COLO668 (cell line): ENCODE measurements around the gene ZNF497.
"Not testable (repeated sequence)": the region's sequence is repeated elsewhere in the genome, so short reads cannot be mapped to it uniquely, and the experiment has no call there.

Experiments used
- DNase-seq: peaks from one replicate; lab custom pipeline; 2025; ENCODE audit not compliant: unreplicated experiment; lab: John Stamatoyannopoulos, UW

The ZNF497 gene

DNA sequence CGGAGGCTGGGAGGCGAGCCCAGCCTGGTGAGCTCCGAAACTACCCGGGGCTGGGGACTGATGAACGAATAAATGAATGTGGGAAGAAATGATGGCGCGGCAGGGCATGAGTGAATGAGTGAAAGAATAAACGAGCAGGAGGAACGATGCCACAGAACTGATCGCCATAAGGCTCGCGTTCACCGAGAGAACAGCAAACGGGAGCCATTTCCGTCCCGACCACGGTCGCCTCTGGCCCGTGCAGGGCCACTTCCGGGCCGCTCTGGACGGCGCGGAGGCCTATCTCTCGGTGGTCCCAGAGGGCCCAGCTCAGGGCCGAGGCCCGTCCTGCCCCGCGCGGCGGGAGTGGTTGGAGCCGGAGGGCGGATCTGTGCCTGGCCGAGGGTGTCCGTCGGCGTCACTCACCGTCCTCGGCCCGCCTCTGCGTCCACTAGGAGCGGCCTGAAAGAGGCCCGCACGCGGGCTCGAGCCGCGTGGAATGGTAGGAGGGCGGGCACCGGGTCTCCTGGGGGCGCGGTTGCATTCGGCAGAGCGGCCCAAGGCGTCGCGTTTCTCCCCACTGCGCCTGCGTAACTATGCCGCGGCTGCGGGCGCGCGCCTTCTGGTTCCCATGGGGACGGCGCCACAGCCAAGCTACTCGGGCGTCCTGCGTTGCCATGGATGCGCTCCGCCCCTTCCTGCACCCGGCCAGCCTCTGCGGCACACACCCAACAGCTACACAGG is at the start of gene ZNF497:
ZNF497 (minus strand) TSS at position 480 of the 723 bp plus-strand sequence. CDS start 5,116 bp downstream, outside the sequence.
- DNase-seq: peak; percentile 97

DNA sequence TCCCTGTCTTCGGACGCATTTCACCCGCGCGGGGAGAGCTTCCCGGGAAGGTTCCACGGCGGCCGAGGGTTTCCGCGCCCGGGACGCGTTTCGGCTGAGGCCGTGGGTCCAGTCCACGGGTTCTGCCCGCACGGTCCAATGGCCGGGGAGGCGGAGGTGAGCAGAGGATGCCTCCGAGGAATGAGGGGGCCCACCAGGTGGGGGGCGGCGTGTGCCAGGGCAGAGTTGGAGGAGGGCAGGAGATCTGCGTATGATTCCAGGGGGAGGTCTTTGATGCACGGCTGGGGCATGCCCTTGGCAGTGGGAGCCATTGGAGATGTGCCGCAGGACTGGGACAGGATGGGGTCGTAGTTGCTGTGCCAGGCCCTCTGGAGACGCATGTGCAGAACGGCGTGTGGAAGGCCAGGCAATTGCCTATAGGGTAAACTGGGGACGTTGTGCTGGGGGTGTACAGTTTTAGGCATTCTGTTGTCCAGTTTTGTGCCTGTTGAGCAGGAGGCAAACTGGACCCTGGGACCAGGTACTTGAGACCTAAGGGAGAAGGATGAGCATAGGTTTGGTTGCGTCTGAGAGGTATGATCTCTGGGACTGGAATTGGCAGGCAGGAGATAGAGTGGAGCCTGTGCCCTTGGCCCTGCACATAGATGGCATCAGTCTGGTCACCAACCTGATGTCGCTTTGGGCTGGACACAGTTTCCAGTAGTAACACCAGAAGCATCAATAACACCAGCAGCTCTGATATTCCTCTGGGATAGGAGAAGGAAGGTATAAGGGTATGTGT is 46.6 kb upstream of the ZNF497 start:
- peak; percentile 36 for DNase-seq

DNA sequence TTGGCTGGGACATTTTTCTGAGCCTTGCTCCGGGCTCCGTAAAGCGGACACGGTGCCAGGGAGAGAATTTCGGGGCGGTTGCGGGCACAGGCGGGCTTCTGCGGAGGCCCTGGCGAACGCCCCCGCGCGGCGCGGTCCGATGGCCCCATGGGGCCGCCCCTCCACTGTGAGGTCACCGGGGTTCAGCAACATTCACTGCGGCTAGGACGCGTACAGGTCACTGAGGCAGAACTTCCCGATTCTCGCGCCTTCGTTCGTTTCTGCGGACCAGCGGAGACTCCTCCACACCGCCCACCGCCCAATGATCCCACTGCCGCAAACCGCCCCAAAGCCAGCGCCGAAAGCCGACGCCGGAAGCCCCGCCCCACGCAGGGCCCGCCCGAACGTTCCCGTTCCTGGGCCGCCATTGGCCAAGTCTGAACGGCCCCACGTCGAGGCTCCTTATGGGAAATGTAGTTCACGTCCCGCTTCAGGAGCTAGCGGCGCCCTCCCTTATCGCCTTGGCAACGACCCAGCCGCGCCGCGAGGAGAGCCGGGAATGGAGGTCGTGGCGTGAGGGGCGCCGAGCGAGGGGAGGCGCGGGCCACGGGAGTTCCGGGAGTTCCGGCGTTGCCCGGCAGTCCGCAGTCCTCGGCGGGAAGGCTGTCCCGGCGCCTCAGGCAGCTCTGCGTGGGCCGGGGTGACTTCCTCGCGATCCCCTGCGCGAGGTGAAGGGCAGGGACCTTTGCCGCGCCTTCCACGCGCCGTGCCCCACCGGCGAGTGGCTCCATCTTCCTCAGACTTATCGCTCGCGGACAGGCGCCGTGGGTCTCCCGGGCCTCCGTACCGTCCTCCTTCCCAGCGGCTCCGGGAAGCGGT is 45.8 kb upstream of the ZNF497 start, which contains the start of gene ZNF584:
ZNF584 (plus strand) TSS at position 498 of the 858 bp plus-strand sequence. CDS start 499 bp downstream, outside the sequence.
- DNase-seq: peak; percentile 93

DNA sequence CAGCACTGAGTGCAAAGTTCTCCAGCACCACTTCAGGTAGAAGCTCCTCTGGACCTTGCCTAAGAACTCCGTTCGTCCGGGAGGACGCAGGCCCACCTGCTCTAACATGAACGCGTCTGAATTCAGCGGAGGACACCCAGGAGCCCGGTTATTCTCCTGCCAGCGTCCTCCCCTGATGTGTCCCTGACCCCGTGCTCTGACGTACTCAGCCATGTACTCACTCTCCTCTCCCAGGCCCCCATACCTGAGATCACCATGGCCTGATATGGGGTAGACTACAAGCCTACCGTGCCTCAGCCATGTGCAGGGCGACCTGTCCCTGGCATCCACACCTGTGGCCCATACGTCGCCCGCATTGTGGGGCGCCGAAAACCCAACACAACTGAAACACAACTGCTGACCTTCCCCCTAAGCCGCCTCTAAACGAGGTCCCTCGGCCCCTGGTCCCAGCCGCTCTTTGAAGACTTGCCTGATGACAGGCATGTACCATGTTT is 45.2 kb upstream of the ZNF497 start:
- peak; percentile 36 for DNase-seq

DNA sequence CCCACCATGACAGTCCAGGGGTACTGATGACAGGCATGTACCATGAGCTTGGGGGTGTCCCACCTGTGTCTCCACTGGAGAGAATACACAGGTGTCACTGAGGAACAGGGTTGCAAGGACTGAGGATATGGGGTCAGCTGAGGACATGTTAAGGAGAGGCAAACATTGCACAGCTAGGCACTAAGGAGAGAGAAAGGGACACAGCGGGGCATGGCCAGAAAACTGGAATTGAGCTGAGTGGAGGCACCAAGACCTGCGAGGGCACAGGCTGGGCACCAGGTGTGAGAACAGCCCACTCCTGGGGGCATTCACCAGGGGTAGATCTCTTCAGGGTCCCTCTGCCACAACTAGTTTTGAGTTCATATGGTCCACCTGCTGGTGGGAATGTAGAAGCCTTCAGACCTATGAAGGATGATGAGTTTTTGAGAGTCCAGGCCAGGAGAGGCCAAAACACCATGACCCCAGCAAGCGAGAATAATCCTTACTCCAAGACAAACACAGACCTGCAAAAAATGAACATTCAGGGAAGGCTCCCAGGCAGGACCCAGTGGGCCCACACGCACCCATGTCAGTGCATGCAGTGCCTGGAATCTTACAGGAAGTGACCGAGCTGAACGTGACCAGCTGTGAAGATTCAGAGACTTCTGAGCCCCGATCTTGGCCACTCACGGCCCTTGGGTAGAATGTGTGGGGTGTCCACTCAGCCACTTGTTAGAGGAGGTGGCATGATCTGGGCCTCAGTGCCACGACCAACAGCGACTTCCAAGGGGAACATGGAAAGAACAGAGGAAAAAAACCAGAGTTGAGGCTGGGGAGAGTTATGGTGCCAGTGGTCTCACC is 44.5 kb upstream of the ZNF497 start:
- DNase-seq: no peak

DNA sequence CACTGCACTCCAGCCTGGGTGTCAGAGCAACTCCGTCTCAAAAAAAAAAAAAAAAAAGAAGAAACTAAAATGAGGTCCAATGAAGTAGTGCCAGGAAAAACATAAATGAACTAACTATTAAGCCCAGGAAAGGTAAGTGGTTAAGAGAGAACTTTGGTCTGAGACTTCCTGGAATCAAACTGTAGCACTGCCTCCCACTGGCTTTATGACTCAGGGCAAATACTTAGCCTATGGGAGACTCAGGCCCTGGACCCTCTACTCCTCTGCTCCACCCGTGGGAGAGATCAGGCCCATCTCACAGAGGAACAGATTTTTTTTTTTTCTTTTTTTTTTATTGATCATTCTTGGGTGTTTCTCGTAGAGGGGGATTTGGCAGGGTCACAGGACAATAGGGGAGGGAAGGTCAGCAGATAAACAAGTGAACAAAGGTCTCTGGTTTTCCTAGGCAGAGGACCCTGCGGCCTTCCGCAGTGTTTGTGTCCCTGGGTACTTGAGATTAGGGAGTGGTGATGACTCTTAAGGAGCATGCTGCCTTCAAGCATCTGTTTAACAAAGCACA is 41.4 kb upstream of the ZNF497 start:
- DNase-seq: not testable (repeated sequence)

DNA sequence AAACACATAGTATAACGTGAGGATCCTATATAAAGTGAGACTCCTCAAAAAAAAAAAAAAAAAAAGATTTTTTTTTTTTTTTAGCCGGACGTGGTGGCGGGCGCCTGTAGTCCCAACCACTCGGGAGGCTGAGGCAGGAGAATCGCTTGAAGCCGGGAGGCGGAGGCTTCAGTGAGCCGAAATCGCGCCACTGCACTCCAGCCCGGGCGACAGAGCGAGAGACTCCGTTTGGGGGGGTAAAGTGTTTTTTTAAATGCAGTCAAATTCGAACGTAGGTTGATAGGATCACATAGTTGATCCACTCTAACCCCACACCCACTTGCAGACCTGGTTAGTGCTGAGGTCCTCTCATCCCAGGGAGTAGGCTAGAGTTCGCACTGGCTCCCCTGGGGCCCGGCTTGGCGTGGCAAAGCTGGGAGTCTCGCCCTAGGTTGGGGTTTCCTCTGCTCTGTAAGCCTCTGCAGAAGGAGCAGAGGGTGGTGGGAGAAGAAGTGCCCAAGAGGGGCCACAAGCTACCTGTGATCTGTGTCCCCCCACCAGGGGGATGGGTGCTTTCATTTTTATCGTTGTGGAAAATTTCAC is 39.4 kb upstream of the ZNF497 start:
- DNase-seq: no peak

DNA sequence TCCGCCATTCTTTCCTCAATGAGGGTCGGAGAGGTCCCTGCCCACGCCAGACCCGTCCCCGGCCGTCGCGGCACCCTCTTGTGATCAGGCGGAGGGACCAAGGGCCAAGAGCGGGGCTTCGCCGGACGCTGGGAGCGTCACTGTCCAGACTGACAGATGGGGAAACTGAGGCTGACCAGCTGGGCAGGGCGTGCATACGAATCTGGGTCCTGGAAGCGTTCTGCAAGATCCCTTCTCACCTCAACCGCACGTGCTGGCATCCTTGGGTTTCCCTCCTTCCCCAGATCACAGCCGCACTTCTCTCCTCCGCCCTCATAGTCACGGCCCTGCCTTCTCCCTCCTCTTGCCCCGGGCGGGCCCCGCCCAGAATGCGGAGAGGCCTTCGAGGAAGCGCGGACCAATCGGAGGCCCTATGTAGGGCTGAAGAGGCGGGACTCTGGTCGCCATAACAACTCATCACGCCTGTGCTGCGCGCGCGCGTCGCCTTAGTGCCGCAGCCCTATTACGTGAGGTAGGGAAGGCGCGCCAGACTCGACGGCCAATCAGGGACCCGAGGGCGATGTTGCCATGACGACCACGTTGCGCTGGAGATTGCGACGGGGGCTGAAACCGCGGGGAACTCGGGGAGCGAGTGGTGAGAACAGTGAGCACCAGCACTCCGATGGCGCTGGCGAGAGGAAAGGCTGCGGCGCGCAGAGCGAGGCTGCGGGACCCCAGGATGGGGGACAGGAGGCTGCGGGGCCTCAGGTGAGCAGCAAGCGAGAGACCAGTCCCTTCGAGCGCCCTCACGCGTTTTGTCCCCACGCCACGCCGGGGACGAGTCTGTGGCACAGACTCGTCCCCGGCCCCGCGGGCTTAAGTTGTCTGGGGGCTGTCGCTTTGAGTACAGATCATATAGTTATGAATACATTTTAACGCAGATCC is 38.6 kb upstream of the ZNF497 start:
- peak; percentile 100 for DNase-seq

DNA sequence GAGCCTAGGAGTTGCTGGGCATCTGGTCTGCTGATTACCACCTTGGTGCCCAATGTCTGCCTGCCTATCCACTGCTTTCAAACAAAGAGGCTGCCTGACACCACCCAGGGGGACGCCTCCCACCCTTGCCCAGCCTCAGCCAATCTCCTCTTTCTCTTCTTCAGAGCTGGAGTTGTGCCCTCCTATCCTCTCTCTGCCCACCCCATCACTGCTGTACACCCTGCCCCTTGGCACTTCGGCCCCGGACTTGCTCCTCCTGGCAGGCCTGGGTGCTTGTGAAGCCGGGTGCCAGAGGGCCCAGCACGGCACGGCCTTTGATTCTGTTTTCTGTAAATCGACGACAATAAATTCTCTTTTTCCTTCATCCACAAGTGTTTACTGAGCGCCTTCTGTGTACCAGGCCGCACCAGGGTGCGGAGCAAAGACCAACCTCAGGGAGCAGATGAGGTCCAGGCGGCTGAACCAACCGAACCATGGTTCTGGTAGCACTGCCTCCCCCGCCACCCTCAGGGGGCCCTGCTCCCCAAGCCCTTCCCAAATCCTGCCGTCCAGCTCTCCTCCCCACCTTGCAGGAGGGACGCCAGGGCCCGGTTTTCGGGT is 37.9 kb upstream of the ZNF497 start:
- DNase-seq: no peak

DNA sequence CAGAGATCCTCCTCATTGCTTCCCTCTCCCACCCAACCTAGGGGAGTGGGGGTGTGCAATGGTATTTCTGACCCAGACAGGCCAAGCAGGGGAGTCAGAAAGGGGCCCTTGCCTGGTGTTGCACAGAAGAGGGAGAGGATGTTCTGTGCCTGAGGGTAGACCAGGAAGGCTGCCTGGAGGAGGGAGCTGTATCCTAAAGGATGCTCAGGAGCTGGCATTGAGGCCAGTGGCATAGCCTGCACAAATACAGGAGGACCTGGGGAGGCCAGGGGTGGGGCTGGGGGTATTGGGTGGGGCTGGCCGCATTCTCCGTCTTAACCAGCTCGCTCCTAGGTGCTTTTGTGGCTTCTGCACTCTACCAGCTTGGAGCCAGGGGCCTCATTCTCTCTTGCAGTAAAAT is 37.4 kb upstream of the ZNF497 start:
- no peak for DNase-seq

DNA sequence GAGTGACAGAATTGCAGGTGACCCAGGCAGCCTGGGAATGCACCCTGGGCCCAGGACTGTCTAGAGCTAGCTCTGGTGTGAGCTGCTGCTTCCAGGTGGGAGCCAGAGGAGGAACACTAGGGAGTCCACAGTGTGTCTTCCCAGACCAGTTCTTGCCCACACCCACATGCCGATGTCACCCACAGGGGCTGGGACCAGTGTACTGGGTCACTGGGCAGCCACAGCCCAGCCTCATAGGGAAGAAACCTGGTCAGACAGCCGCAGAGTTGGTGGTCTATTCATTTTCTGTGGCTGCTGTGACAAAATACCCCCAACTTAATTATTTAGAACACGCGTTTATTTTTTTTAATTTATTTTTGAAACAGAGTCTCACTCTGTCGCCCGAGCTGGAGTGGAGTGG is 36.0 kb upstream of the ZNF497 start:
- DNase-seq: no peak

DNA sequence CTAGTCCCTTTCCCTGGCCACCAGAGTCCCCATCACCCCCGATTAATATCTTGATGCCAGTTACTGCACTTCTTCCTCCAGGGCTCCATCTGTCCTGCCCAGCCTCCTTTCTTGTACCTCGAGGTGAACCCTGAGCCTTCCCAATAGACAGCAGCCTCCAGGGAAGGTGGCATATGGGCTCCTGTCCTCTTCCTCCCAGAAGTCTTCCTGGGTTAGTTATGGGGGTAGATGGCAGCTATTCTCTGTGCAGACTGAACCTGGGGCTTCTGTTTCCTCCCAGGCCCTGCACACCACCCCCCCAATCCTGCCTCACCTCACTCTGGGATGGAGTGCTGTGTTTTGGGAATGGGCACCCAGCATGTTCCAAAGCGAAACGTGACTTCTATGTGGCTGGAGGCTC is 35.5 kb upstream of the ZNF497 start:
- DNase-seq: no peak

DNA sequence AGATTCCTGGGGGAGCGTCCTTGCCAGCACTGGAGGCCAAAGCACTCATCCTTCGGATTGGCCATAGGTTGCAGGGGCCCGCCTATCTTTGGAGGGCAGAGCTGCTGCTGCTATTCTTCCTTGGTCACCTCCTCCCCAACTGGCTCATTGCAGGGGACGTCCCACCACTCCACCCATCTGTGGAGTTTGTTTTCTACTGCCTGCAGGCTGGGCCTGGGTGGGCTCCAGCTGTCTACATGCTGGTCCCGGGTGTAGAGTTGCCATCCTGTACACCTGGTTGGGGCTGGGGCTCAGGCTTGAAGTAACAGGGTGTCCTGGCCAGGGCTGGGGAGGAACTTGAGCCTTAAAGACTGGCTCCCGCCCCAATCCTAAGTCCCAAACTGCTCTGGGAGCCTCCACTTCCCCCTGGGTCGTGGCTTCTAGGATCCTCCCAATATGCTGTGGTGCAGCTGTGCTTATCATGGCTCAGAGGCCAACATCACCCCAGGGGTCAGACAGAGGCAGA is 35.0 kb upstream of the ZNF497 start:
- DNase-seq: no peak

DNA sequence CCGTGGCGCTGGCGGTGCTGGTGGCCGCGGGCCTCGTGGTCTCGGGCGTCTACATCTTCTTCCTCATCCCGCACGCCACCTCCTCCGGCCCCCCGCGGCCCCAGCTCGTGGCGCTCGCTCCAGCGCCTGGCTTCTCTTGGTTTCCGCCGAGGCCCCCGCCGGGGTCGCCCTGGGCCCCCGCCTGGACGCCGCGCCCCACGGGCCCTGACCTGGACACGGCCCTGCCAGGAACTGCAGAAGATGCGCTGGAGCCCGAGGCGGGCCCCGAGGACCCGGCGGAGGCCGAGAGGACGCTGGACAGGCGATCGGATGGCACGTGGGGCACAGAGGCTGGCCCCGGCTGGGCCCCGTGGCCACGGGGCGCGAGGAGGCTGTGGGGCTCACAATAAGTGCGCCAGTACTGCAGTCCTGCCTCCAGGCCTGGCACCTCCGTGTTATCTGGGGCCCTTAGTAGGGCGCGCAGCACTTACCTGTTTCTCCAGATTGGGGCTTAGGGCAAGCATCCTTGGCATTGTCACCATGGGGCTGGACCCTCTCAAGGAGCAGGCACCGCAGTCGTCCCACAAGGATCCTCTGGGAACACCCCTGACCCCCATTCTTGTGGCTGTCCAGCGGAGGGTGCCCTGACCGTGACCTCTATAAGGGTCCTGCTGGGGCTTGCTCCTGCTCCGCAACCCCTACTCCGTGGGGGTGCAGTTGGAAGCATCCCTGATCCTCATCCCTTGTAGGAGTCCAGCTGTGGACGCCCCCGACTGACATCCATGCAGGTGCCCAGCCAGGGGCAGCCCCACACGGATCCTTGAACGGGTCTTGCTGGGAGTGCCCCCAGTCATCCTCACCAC is 34.4 kb upstream of the ZNF497 start:
- DNase-seq: no peak

DNA sequence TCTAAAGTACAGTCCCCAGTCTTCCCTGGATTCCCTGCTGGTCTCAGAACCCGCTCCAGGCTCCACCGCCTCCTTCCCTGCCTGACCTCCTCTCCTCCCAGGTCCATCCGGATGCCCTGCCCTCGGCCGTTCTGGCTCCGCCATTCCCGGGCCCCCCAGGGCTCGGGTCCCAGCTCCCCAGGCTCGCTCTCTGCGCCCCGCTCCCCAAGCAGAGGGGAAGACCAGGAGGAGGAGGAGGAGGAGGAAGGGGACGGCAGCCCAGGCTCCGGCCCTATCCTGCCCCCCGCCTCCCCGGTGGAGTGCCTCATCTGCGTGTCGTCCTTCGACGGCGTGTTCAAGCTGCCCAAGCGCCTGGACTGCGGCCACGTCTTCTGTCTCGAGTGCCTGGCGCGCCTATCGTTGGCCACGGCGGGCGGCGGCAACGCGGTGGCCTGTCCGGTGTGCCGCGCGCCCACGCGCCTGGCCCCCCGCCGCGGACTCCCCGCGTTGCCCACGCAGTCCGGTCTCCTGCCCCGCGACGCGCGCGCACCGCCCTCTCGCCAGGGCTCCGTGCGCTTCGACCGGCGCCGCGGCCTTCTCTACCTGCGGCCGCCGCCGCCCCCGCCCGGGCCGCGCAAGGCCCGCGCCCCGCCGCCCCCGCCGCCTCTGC is 33.6 kb upstream of the ZNF497 start:
- DNase-seq: peak; percentile 41

DNA sequence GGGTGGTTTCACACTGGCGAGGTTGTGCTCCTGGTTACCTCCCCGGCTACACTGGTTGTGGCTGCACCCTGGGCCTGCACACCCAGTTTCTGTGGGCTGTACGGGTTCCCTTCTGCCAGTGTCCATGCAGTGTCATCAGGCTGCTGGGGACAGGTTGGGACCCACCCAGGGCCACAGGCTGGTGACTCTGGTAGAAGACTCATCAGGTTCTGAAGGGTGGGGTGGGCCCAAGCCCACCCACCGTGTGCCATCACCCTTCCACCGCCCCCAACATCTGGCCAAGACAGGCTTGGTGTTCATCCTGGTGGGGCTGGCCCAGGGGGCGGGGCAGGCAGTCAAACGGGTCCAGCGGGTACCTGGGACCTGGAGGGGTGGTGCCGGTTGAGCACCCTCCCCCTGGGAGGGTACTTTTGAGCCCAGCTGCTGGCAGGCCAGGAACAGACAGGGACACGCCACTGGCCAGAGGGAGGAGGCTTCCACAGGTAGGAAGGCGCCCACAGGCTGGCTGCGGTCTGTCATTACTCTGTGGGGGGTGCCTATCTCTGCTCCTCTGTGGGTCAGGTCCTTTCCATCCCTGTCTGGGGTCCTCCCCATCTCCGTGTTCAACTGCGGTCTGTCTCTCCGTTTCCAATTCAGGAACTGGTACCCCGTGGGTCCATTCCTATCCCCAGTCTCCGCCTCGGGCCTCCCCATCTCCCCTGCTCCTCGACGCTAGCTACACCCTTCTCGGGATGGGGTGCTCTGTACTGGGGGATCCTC is 32.8 kb upstream of the ZNF497 start, which contains the start of gene RNF225:
RNF225 (plus strand) TSS at position 437 of the 759 bp plus-strand sequence. CDS start 434 bp downstream, outside the sequence.
- DNase-seq: peak; percentile 56
